ENCODE measurements around the gene BTBD7. TPM values are rescaled to one million over a fixed set of nuclear protein-coding genes. Genes with fewer than 3 reads are reported as not detected.
A peak's percentile ranks its signal among the peaks of the same experiment; 100 is the strongest.

The BTBD7 gene
- polyA plus RNA-seq, 10 donors, result 18.6 to 26.1 (median 21.7) TPM

DNA sequence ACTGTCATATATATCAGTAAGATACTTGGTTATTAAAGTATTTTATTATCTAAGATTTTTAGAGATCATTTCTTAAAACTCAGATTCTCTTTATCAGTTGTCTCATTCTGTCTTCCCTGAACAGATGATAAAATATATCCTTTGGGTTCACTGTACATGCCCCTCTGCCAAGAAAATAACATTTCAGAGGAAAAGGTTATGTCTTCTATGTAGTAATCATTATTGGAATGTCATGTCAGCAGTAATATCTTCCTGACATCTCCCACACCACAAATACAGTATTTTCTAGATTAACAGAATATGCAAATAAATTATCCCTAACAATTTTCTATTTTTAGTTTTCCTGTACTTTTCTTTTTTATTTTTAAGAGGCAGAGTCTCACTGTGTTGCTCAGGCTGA lies 26.0 kb downstream of the BTBD7 start:
- DNase-seq, result no peak

DNA sequence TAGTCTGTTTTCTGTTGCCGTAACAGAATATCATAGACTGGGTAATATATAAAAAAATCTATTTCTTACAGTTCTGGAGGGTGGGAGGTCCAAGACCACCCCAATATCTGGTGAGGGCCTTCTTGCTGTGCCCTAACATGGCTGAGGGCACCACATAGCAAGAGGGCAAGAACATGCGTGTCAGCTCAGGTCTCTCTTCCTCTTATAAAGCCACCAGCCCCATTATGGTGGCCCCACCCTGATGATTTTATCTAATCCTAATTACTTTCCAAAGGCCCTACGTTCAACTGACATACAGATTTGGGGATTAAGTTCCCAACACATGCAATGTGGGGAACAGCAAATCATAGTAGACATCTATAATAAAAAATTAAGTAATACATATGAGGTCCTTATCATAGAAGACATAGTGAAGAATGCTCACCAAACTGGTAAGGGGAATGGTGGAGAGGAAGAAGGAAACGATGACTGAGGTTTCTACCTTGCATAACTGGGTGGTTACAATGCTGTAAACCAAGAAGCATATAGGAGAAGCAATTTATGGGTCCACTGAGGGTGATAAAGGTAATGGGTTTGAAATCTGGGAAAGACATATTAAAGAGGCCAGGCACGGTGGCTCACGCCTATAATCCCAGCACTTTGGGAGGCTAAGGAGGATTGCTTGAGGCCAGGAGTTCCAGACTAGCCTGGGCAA lies 27.0 kb downstream of the BTBD7 start:
- DNase-seq, result no peak

GRCh38 chr14:93304771-93305170 lies 28.1 kb downstream of the BTBD7 start:
- DNase-seq, result no peak

DNA sequence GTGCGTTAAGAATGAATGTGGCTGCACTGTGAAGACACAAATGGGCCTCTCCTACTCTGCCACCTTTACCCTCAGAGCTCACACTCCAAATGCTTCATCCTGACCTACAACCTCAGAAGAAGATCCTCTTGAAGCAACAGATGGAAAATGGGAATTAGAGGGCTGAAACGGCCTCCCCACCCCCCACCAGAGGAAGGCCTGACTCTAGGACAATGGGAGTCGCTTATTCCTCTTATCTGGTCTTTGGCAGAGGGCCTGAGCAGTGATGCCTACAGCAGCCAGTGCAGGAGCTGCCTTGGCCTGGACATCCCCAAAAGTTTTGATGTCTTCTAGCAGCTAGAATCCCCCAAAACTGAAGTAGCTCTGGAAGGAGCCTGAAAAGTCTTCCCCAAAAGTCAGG lies 29.2 kb downstream of the BTBD7 start:
- DNase-seq, result no peak

DNA sequence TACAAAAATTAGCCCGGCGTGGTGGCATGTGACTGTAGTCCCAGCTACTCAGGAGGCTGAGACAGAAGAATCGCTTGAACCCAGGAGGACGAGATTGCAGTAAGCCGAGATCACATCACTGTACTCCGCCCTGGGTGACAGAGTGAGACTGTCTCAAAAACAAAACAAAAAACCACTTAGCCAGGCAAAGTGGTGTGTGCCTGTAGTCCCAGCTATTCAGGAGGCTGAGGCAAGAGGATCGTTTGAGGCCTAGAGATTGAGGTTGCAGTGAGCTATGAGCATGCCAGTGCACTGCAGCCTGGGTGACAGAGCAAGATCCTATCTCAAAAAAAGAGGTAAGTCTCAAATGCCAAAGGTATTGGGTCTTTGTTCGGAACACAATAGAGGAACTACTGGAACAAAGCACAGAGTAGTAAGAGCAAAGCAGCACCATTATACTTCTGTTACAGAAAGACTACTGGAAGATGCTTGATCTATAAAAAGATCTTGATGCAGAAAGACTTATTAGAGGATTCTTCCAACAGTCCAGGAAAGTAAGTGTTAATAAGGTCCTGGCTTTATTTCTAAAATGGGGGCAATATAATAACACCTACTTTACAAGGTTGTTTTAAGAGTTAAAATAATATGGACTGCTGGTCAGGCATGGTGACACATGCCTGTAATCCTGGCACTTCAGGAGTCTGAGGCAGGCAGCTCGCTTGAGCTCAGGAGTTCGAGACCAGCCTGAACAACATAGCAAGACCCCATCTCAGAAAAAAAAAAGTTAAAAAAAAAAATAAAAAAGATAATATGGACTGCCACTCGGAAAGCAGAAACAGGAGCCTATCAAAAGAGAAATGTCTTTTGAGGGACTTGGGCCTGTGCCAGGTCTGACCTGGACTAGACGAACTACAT lies 29.9 kb downstream of the BTBD7 start:
- DNase-seq, result no peak

GRCh38 chr14:93301821-93302447 lies 30.9 kb downstream of the BTBD7 start:
- DNase-seq, result no peak

DNA sequence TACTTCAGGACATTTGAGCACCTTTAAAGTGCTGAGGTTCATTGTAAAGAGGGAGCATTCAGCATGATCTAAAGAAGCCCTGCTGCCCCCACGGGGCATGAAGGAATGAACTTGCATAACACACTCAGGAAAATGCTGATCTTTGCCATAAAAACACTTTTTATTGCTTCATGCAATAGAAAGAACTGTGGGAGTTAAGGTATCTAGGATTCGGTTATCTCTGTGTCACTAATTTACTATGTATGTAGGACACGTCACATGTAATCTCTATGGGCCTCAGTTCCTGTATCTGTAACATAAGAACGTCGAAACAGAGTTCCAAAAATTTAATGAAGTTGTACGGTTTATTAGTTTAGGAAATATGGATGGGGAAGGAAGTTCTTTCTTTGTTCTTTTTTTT lies 33.0 kb downstream of the BTBD7 start:
- DNase-seq, result peak in 1 of 3 donors; percentile 21

GRCh38 chr14:93299416-93299815 lies 33.4 kb downstream of the BTBD7 start:
- no peak for DNase-seq

GRCh38 chr14:93295541-93296220 lies 37.2 kb downstream of the BTBD7 start:
- DNase-seq, result no peak

- DNase-seq, result no peak
Observed at GRCh38 chr14:93286212-93286890, 46.5 kb downstream of the BTBD7 start.

- DNase-seq, result peak in 2 of 3 donors; percentile 7 to 16
Observed at GRCh38 chr14:93285044-93285443, 47.8 kb downstream of the BTBD7 start.

GRCh38 chr14:93281937-93282336 lies 50.9 kb downstream of the BTBD7 start:
- no peak for DNase-seq

GRCh38 chr14:93280743-93281142 lies 52.1 kb downstream of the BTBD7 start:
- no peak for DNase-seq

- DNase-seq, result no peak
Observed at GRCh38 chr14:93276031-93276716, 56.7 kb downstream of the BTBD7 start.

DNA sequence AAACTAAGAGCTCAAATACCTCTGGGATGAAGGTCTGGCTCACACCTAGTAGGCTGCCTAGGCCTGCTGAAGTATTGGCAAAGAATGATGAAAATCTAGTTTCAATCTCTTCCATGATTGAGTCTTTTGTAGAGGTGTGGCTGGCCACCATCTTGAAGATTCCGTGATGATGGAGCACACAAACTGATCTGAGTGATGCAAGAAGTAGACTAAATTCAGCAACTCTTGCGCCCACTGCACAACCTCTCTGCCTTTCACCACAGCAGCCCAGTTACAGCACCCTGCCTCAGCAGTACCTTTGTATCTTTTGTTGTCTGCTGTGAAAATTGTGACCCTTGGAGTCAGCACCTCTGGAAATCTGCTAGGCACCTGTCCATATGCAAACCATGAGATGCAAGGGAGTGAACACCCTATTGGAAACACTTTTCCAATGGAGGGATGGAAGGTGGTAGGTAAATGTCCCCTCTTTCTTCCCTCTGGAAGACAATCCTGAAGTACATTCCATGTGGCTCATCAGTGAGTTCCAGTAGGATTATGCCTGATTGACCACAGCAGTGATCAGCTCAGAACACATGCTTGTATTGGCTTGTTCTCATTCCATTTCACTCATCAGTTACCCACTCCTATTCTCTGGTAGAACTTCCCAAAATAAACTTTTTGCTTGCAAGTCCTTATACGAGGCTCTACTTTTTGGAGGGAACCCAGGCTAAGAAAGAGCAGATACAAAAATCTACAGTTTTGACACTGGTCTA lies 58.6 kb downstream of the BTBD7 start:
- DNase-seq, result no peak

GRCh38 chr14:93271111-93271510 lies 61.7 kb downstream of the BTBD7 start:
- no peak for DNase-seq

- DNase-seq, result peak in 1 of 3 donors; percentile 18
Observed at GRCh38 chr14:93269341-93270068, 63.3 kb downstream of the BTBD7 start.

DNA sequence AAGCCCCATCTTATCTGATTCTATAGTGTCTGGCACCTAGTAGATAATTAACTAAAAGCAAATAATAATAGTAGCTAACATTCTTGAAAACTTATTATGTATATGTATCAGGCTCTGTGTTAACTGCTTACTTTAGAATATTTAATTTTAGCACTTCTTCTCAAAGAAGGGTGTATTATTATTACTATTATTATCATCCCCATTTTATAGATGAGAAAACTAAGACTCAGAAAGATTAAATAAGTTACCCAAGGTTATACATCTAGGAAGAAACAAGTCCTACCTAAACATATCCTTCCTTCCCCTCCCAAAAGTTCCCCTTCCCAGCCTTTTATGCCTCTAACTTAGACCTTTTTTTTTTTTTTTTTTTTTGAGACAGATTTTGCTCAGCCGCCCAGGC lies 64.4 kb downstream of the BTBD7 start:
- DNase-seq, result no peak

DNA sequence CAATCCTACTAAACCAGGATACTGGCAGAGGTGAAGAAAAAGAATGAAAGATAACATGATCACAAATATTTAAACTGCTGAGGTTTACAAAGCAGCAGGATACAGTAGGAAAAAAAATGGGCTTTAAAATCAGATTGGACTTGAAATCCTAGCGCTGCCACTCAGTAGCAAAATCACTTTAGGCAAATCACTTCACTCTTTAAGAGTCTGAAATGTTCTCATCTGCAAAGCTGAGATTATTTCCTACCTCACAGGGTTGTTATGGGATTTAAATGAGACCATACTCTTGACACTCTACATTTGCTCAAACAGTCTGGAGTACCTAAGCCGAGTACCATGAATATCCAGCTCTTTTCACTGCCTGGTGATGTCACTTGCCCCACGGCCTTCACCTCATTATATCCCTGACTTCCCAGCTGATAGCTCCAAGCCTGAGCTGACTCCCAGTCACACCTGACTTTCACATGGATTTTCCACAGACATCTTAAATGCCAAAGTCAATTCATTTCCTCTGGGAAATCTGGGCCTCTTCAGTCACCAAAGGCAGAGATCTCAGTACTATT lies 65.6 kb downstream of the BTBD7 start:
- no peak for DNase-seq
